ENCODE results near the gene CFAP119. TPM values are rescaled to one million over a fixed set of nuclear protein-coding genes. Genes with fewer than 3 reads are reported as not detected.

The CFAP119 gene
- polyA plus RNA-seq, 1 of the 3 experiments (the other 2 are of a cell fraction) = 28.4 TPM

GRCh38 chr16:30710971-30711370 lies 50.9 kb downstream of the CFAP119 start (continued):
- TF ChIP-seq TAF1 (IDR thresholded peaks at IDR 0.05; ENCODE audit: borderline replicate concordance, low read depth, low read length) (no peak), MEF2A (IDR thresholded peaks at IDR 0.05; ENCODE audit: borderline replicate concordance, low read depth) (no peak), MXI1 (IDR thresholded peaks at IDR 0.05; ENCODE audit: low read depth, low read length) (no peak)

Small RNA genes within 50 kb of the gene (small RNA-seq; reads per million reads assigned to genes)
- gene SNORA30 = 9.2 to 441 (median 32.7) reads per million in 7 experiments

Other genes with a start within 250 kb of the CFAP119 start
- 26.0 and 26.5 TPM in 2 replicates for gene ZNF768, start 235.5 kb downstream of the CFAP119 start, polyA plus RNA-seq (2012; rRNA removed)
- 5.6 and 5.8 TPM in 2 replicates for gene ZNF747, start 227.2 kb downstream of the CFAP119 start, polyA plus RNA-seq (2012; rRNA removed)
- gene ZNF764, start 203.7 kb downstream of the CFAP119 start, polyA plus RNA-seq (2012; rRNA removed) = 2.8 and 3.4 TPM in 2 replicates
- 9.1 and 13.4 TPM in 2 replicates for gene ZNF688, start 190.3 kb downstream of the CFAP119 start, polyA plus RNA-seq (2012; rRNA removed)
- 8.8 and 10.6 TPM in 2 replicates for gene ZNF785, start 176.4 kb downstream of the CFAP119 start, polyA plus RNA-seq (2012; rRNA removed)
- gene ZNF689, start 151.7 kb downstream of the CFAP119 start, polyA plus RNA-seq (2012; rRNA removed) = 2.9 and 3.4 TPM in 2 replicates
- 7.5 and 13.5 TPM in 2 replicates for gene PRR14, start 111.1 kb downstream of the CFAP119 start, polyA plus RNA-seq (2012; rRNA removed)
- gene FBRS, start 103.6 kb downstream of the CFAP119 start, polyA plus RNA-seq (2012; rRNA removed) = 9.6 and 11.5 TPM in 2 replicates
- gene SRCAP, start 62.9 kb downstream of the CFAP119 start, polyA plus RNA-seq (2012; rRNA removed) = 3.7 and 5.6 TPM in 2 replicates
- 45.8 and 54.2 TPM in 2 replicates for gene PHKG2, start 13.6 kb downstream of the CFAP119 start, polyA plus RNA-seq (2012; rRNA removed)
- gene RNF40, start 260 bp upstream of the CFAP119 start, polyA plus RNA-seq (2012; rRNA removed) = 49.8 and 57.3 TPM in 2 replicates
- gene ZNF629, start 25.1 kb upstream of the CFAP119 start, polyA plus RNA-seq (2012; rRNA removed) = 4.7 and 5.1 TPM in 2 replicates
- gene BCL7C, start 132.0 kb upstream of the CFAP119 start, polyA plus RNA-seq (2012; rRNA removed) = 48.5 and 56.3 TPM in 2 replicates
- gene CTF1, start 134.6 kb upstream of the CFAP119 start, polyA plus RNA-seq (2012; rRNA removed) = 35.9 and 45.7 TPM in 2 replicates
- 18.3 and 20.6 TPM in 2 replicates for gene FBXL19, start 161.5 kb upstream of the CFAP119 start, polyA plus RNA-seq (2012; rRNA removed)
- gene ORAI3, start 187.0 kb upstream of the CFAP119 start, polyA plus RNA-seq (2012; rRNA removed) = 29.0 and 31.8 TPM in 2 replicates
- gene SETD1A, start 195.7 kb upstream of the CFAP119 start, polyA plus RNA-seq (2012; rRNA removed) = 2.4 and 6.8 TPM in 2 replicates
- 12.2 and 12.9 TPM in 2 replicates for gene HSD3B7, start 223.1 kb upstream of the CFAP119 start, polyA plus RNA-seq (2012; rRNA removed)
- 21.2 and 23.0 TPM in 2 replicates for gene STX1B, start 248.6 kb upstream of the CFAP119 start, polyA plus RNA-seq (2012; rRNA removed)

All from SK-N-SH (cell line).